Dedifferentiated amniotic fluid mesenchymal stem cell (primary cell): ENCODE data around the gene ABTB2.

Experiments used
- DNase-seq: peaks from one replicate; pipeline ENCODE4 v3.0.0-alpha.2; 2016; ENCODE audit errors: extremely low spot score

Gene ABTB2

DNA sequence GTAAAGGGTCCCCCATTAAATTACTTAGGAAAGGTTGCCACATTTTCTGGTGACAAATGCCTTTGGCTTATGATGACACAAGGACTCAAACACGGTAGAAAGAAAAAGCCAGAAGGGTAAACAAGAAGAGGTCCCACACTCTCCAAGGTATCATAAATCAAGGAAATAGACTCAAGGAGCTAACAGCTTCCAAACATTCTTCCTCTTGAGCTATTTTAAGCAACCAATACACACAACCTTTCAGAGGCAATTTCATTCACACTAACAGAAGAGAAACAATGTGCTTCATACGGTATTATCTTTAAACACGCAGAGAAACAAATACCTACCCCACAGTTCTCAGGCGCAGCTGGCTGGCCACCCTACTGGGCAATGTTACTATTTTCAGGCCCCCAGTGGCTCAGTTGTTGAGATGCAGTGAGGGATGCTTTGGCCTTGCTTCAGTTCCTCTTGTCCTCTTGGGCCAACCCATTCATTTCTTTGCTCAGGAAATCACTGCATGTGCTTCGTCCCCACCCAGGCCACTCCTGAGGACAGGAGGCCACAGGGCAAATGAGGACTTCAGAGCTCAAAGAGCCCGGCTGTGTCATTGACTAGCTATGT is 15.8 kb downstream of the ABTB2 start:
- no peak for DNase-seq

- no peak for DNase-seq
Measured at GRCh38 chr11:34341096-34341495, 16.7 kb downstream of the ABTB2 start.

DNA sequence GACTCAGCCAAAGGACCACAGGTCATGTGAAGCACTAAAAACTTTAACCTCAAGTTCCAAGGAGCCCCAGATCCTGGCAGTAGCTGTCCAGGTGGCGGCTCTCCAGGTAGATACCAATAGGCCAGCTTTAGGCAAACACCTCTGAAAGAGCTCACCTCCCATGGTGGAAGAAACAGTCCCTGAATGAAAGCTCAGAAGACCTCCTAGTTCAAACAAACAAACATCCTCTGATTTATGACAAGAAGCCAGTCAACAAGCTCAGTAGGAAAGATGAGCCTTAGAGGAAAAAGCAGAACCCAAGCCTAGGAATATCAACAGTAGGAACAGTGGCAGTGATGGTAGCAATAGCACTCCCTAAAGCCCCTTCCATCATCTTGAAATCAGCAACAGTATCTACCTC is 17.2 kb downstream of the ABTB2 start:
- no peak for DNase-seq

DNA sequence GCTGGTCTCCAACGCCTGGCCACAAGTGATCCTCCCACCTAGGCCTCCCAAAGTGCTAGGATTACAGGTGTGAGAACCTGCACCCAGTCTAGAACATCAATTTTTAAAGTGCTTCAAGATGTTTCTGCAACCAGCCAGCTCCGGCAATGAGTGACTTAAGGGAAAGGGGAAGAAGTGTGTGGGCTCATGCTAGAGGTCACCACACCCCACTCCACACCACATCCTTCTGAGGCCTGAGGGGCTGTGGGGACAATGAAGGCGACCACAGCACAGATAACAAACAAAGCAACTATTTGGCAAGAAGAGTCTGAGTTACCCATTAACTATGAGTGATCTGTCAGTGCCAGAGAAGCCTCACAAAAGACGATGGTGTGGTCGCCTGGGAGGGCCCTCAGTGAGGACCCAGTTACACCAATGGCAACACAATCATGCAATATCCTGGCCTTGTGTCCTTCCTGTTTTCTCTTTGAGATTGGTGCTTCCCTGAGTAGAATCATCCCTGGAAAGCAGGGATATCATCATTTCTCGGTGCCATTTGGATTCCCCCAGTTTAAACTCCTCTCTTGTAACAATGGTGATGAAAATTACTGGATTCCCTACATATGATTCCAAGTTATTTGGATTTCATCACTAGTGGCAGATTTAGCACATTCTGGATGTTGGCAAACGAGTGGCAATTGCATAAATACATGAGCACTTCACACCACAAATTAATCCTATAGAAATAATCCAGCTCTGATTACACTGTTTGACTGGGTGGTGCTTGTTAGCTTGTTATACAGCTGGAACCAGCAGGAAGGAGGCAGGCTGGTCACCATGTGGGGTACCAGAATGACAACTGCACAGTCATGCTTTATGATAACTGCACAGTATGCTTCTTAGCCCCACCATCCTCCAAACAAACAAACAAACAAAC is 18.4 kb downstream of the ABTB2 start:
- DNase-seq = no peak

GRCh38 chr11:34337016-34337415 is 20.8 kb downstream of the ABTB2 start:
- DNase-seq = no peak

GRCh38 chr11:34335801-34336200 is 22.0 kb downstream of the ABTB2 start:
- DNase-seq = no peak

DNA sequence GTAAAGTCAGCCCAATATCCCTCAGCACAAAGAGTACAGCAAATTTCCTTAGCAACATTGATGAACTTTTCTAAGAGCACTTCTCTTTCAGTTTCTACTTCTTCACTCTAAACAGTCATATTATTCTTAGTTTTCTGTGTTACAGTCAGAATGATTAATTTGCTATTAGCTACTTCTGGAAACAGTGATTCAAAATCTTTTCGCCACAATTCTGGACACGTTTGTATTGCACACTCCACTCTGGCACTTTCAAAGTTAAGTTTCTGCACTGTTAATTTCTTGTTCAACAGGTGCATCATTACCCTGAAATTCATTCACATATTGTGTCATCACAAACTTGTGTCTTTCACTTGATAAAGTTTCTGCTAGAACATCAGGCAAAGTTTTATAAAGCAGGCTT is 22.5 kb downstream of the ABTB2 start:
- no peak for DNase-seq

- DNase-seq = no peak
Measured at GRCh38 chr11:34333787-34334186, 24.0 kb downstream of the ABTB2 start.

DNA sequence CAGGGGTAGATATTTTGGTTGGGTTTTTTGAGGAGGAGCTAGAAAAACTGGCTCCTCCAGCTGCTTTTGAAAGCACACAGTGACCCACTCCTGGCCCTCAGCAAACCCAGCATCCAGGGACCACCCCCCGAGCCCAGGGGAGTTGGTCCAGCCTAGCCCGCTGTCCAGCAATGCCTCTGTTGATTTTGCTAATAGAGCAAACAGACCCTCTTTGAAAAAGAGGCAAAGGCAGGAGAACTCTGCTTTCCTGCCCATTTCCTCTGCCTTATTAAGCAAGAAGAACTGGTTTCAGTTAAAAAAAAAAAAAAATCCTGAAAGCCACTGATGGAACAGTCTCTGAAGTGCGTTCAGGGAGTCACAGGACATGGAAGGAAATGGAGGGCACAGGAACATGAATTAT is 25.3 kb downstream of the ABTB2 start:
- DNase-seq = no peak

- no peak for DNase-seq
Measured at GRCh38 chr11:34331736-34332135, 26.1 kb downstream of the ABTB2 start.

- DNase-seq = no peak
Measured at GRCh38 chr11:34331329-34331728, 26.5 kb downstream of the ABTB2 start.

DNA sequence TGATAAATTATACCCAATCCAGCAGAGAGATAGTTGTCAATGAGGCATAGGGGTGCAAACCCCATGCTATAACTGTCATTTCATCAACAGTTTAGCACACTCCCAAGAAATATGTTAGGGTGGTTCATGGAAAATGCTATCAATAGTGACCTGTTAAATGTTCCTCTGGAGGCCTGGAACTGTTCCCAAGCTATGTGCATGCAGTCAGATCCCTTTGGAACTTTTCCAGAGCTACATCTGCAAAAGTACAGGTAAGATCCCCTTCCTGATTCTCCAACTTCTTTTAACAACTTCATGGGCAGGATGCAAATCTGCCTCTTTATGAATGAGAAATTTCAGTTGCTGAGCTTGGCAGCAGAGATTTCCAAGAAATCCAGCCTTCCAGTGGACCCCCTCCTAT is 27.2 kb downstream of the ABTB2 start:
- DNase-seq = no peak

DNA sequence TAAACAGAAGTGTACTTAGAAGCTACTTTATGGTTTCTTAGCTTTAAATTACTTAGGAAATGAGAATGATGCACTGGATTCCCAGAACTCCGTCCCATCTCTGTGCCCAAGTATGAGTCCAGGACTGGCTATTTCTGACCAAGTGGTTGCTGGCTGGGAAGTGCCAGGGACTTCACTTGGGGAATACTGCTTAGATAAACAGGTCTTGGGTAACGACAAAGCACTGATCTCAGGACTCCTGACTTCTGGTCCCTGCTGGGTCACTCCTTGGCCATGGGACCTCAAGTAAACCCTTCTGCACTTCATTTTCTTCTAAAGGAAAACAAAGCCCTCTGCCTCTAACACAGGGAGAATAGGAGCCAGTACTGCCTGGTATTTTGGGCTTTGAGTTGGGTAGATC is 27.9 kb downstream of the ABTB2 start:
- DNase-seq = no peak

DNA sequence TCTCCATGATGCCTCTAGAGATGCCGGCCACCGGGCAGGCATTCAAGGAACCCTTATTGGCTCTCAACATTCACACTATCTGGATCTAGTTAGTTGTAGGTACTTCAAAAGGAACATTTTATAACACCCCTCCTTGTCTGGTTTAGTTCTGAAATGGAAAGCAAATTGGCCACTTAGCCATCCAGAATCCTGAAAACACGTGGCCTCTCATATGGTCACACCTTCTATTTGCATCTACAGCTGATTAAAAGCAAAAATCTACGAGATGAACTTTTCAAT is 29.2 kb downstream of the ABTB2 start:
- no peak for DNase-seq

GRCh38 chr11:34327804-34328631 is 29.8 kb downstream of the ABTB2 start:
- DNase-seq = no peak

DNA sequence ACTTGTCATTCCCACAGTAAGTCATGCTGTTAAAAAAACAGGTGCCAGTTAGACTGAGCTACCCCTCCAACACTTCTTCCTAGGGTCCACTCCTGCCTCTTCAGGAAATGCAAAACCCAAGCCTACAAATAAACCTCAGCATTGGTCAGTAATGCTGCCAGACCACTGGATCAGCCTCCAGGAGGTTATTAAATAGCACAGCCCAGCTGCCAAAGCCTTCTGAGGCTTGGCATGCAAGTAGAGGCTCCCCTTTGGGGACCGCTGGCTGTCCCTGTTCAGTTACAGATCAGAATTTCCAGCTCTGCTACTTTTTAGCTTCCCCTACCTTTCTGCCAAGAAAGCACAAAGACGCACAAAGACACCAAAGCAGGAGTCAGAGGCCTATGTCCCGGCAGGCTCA is 33.3 kb downstream of the ABTB2 start:
- DNase-seq = no peak

GRCh38 chr11:34323601-34324000 is 34.2 kb downstream of the ABTB2 start:
- DNase-seq = no peak

DNA sequence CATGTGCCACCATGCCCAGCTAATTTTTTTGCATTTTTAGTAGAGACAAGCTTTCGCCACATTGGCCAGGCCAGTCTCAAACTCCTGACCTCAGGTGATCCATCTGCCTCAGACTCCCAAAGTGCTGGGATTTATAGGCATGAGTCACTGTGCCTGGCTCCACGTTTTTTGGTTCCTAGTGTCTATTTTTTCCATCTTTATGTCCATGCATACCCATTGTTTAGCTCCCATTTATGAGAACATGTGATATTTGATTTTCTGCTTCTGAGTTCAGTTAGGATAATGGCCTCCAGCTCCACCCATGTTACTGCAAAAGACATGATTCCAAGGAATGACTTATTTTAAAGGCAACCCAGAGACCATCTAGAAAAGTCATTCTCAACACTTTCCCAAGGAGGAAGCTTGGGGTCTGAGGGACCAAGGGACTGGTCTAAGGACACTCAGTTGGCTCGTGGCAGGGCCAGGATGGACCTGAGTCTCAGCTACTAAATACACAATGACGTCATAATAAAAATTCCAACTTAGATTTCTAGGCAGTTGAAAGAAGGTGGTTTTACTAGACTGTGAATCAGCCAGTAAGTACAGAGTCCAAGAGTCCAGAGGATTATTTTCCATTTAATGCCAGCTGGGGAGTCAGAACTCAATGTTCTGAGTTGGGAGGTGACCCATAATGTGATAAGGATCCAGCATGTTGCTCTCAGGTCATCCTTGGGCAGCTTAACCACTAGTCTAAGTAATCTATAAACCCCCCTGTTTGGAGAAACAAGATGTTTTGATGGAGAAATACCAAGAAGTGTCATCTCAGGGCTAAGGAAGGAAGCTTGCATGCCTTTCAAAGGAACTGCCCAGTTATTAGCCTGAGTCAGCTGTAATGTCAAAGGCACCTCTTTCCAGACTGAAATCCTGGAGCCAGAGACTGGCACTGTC is 39.4 kb downstream of the ABTB2 start:
- no peak for DNase-seq

GRCh38 chr11:34317666-34318065 is 40.1 kb downstream of the ABTB2 start:
- no peak for DNase-seq

DNA sequence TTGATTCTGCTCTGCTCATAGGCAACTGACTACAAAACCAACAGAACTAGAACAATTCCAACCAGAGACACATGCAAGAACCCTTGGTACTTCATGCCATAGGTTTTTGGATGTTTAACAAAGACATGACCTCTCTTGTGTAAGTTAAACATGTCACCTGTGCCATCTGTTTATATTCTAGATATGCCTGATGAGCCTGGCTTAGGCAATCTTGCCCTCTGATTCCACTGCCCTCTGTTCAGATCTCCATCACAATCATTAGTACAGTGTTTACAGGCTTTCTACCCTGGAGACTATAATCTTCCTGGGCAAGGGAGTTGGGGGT is 40.8 kb downstream of the ABTB2 start:
- no peak for DNase-seq

DNA sequence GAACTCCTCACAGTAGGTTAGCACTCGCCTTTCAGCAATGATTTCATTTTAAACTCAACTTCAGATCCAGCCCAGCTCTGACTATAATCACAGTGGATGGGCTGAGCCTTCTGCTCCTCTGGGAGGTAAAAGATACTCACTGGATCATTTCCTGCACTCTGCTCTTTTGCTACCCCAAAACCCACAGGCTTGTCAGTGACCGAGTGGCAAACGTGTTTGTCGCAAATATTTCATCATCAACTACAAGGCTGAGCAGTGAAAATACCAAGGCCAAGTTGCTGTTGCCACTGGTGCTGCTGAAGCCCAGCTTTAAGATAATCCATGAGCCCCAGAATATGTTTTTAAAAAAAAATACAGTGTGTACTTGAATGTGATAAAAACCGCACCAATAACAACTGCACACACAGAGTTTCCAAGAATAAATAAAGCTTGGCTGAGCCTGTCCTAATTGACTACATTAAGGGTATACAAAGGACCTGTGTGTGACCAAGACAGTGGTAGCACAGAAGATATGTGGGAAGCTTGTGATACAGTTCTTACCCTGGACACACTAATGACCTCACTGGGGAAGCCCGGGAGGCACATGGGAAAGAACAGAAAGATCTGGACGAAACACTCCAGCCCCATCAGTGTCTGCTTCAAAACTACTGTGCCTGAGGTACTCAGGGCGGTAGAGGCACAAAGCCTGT is 41.3 kb downstream of the ABTB2 start:
- no peak for DNase-seq
